ENCODE results near the gene SORCS2.
A peak's percentile ranks its signal among the peaks of the same experiment; 100 is the strongest.
"Not testable (repeated sequence)": the region's sequence is repeated elsewhere in the genome, so short reads cannot be mapped to it uniquely, and the experiment has no call there.

Gene SORCS2

GRCh38 chr4:7575426-7575825 lies 383.1 kb downstream of the SORCS2 start:
- no peak for DNase-seq

GRCh38 chr4:7577361-7578039 lies 385.2 kb downstream of the SORCS2 start:
- DNase-seq: not testable (repeated sequence)

GRCh38 chr4:7581477-7581876 lies 389.1 kb downstream of the SORCS2 start:
- DNase-seq: no peak

GRCh38 chr4:7582313-7583097 lies 390.2 kb downstream of the SORCS2 start:
- peak; percentile 100 for DNase-seq

- DNase-seq: no peak
Observed at GRCh38 chr4:7584098-7584497, 391.8 kb downstream of the SORCS2 start.

GRCh38 chr4:7584606-7585159 lies 392.3 kb downstream of the SORCS2 start:
- no peak for DNase-seq

- DNase-seq: no peak
Observed at GRCh38 chr4:7585768-7586167, 393.4 kb downstream of the SORCS2 start.

- no peak for DNase-seq
Observed at GRCh38 chr4:7587433-7588405, 395.4 kb downstream of the SORCS2 start.

- no peak for DNase-seq
Observed at GRCh38 chr4:7590189-7590588, 397.9 kb downstream of the SORCS2 start.

GRCh38 chr4:7590899-7591298 lies 398.6 kb downstream of the SORCS2 start:
- DNase-seq: no peak

- no peak for DNase-seq
Observed at GRCh38 chr4:7591409-7592053, 399.2 kb downstream of the SORCS2 start.

- DNase-seq: no peak
Observed at GRCh38 chr4:7593646-7594412, 401.5 kb downstream of the SORCS2 start.

GRCh38 chr4:7595934-7596461 lies 403.7 kb downstream of the SORCS2 start:
- no peak for DNase-seq

- DNase-seq: no peak
Observed at GRCh38 chr4:7596918-7597606, 404.7 kb downstream of the SORCS2 start.

GRCh38 chr4:7598939-7599790 lies 406.8 kb downstream of the SORCS2 start:
- no peak for DNase-seq

GRCh38 chr4:7600247-7600646 lies 407.9 kb downstream of the SORCS2 start:
- no peak for DNase-seq

GRCh38 chr4:7602166-7602565 lies 409.8 kb downstream of the SORCS2 start:
- DNase-seq: not testable (repeated sequence)

GRCh38 chr4:7607156-7607910 lies 415.0 kb downstream of the SORCS2 start:
- DNase-seq: no peak

GRCh38 chr4:7608046-7608445 lies 415.7 kb downstream of the SORCS2 start:
- DNase-seq: no peak

Data from NCI-H2081 treated with DMSO at 0.1 percent for 48 hours (cell line).